OCI-LY1 (cell line): ENCODE results near the gene THRSP.

ENCODE experiments used
- CTCF ChIP-seq: fragments of 200-600 bp; sonication (generic), shearing (Covaris generic); IDR thresholded peaks from 2 replicates; pipeline ENCODE4 v1.5.1; 2017; ENCODE audit warnings: mild to moderate bottlenecking, antibody characterized with exemption, low read length, moderate library complexity, mixed read lengths
- EZH2 ChIP-seq: fragments of 200-600 bp; sonication (generic), shearing (Covaris generic); IDR thresholded peaks from 2 replicates; pipeline ENCODE4 v1.8.0; 2017; ENCODE audit warnings: borderline replicate concordance, mixed run types, mild to moderate bottlenecking, antibody characterized with exemption, low read length, moderate library complexity, mixed read lengths

GRCh38 chr11:78054971-78055370 is 8.7 kb upstream of the THRSP start:
- TF ChIP-seq CTCF = no peak
- TF ChIP-seq EZH2 = no peak
